HEK293 (cell line): ENCODE results near the gene WBP2NL.

Experiments
- CTCF ChIP-seq: fragments of 450-650 bp; formaldehyde crosslinking; IDR thresholded peaks from 2 replicates; pipeline ENCODE4 v1.5.1; 2016; ENCODE audit warnings: missing biosample characterization, missing genetic modification characterization
- GFI1B ChIP-seq: fragments of 450-650 bp; formaldehyde crosslinking; IDR thresholded peaks from 2 replicates; pipeline ENCODE4 v1.5.1; 2016; ENCODE audit warnings: missing biosample characterization, missing genetic modification characterization
- ZBTB1 ChIP-seq: fragments of 450-650 bp; formaldehyde crosslinking; IDR thresholded peaks from 2 replicates; pipeline ENCODE4 v1.5.1; 2016; ENCODE audit warnings: missing biosample characterization, missing genetic modification characterization
- ZBTB20 ChIP-seq: fragments of 450-650 bp; formaldehyde crosslinking; IDR thresholded peaks from 2 replicates; pipeline ENCODE4 v1.5.1; 2016; ENCODE audit warnings: missing biosample characterization, missing genetic modification characterization
- TF ChIP-seq, protein P1 (sequence below): fragments of 450-650 bp; formaldehyde crosslinking; IDR thresholded peaks from 2 replicates; pipeline ENCODE4 v1.5.1; 2016; ENCODE audit warnings: missing biosample characterization, missing genetic modification characterization, borderline replicate concordance
- TF ChIP-seq, protein P2 (sequence below): fragments of 450-650 bp; formaldehyde crosslinking; IDR thresholded peaks from 2 replicates; pipeline ENCODE4 v1.5.1; 2016; ENCODE audit warnings: missing biosample characterization, missing genetic modification characterization

DNA sequence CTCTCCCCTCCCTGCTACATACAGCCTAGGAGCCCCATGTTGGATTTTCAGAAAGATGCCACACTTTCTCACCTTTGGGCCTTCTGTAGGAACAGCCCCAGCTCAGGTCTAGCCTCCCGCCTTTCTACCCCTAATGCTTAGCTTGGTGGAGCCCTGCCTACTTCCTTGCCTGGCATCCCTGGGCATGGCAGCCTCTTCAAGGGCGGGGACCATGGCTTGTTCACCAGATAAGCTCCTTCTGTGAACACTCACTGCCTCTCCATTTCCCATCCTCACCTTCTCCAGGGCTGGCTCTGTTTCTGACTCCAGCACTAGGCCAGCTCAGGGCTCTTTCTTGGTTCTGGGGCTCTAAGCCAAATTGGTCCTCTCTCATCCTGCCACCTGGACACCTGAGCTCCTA, 28.0 kb upstream of the WBP2NL start:
- TF ChIP-seq, protein P1, sequence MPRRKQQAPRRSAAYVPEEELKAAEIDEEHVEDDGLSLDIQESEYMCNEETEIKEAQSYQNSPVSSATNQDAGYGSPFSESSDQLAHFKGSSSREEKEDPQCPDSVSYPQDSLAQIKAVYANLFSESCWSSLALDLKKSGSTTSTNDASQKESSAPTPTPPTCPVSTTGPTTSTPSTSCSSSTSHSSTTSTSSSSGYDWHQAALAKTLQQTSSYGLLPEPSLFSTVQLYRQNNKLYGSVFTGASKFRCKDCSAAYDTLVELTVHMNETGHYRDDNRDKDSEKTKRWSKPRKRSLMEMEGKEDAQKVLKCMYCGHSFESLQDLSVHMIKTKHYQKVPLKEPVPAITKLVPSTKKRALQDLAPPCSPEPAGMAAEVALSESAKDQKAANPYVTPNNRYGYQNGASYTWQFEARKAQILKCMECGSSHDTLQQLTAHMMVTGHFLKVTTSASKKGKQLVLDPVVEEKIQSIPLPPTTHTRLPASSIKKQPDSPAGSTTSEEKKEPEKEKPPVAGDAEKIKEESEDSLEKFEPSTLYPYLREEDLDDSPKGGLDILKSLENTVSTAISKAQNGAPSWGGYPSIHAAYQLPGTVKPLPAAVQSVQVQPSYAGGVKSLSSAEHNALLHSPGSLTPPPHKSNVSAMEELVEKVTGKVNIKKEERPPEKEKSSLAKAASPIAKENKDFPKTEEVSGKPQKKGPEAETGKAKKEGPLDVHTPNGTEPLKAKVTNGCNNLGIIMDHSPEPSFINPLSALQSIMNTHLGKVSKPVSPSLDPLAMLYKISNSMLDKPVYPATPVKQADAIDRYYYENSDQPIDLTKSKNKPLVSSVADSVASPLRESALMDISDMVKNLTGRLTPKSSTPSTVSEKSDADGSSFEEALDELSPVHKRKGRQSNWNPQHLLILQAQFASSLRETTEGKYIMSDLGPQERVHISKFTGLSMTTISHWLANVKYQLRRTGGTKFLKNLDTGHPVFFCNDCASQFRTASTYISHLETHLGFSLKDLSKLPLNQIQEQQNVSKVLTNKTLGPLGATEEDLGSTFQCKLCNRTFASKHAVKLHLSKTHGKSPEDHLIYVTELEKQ: no peak
- TF ChIP-seq ZBTB20 (tag by site-specific recombination) (no peak), CTCF (tag by site-specific recombination) (no peak), GFI1B (tag by site-specific recombination) (no peak), ZBTB1 (no peak)
- TF ChIP-seq, protein P2, sequence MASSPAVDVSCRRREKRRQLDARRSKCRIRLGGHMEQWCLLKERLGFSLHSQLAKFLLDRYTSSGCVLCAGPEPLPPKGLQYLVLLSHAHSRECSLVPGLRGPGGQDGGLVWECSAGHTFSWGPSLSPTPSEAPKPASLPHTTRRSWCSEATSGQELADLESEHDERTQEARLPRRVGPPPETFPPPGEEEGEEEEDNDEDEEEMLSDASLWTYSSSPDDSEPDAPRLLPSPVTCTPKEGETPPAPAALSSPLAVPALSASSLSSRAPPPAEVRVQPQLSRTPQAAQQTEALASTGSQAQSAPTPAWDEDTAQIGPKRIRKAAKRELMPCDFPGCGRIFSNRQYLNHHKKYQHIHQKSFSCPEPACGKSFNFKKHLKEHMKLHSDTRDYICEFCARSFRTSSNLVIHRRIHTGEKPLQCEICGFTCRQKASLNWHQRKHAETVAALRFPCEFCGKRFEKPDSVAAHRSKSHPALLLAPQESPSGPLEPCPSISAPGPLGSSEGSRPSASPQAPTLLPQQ (tag by site-specific recombination): no peak
